Mesenchymal stem cell (in vitro differentiated cells and primary cell): Measurements from ENCODE around the gene PTPRN2.
"Not testable (repeated sequence)": the region's sequence is repeated elsewhere in the genome, so short reads cannot be mapped to it uniquely, and the experiment has no call there.

ENCODE experiments used
- DNase-seq: peaks from one replicate; pipeline ENCODE4 v3.0.0-alpha.2; 2013
- H2AFZ ChIP-seq: one replicate; pipeline ENCODE4 v1.6.1; 2013; ENCODE audit warnings: low read depth, mild to moderate bottlenecking, control low read depth, inconsistent platforms, low read length, moderate library complexity
- H2AK5ac ChIP-seq: 2 replicates; pipeline ENCODE4 v1.6.1; 2013; ENCODE audit warnings: low read length, moderate library complexity, mild to moderate bottlenecking, inconsistent platforms; ENCODE audit not compliant: severe bottlenecking
- H2BK120ac ChIP-seq: one replicate; pipeline ENCODE4 v1.6.1; 2013; ENCODE audit warnings: low read depth, mild to moderate bottlenecking, inconsistent platforms, low read length, moderate library complexity
- H2BK12ac ChIP-seq, 2 experiments: one replicate each; pipeline ENCODE4 v1.6.1; 2013; ENCODE audit warnings: inconsistent platforms in 2 of 2, low read length in 2 of 2, mild to moderate bottlenecking in 2 of 2, moderate library complexity in 2 of 2, control low read depth in 1 of 2
- H2BK15ac ChIP-seq: one replicate; pipeline ENCODE4 v1.6.1; 2013; ENCODE audit warnings: mild to moderate bottlenecking, low read depth, inconsistent platforms; ENCODE audit not compliant: poor library complexity, severe bottlenecking
- H2BK5ac ChIP-seq: 2 replicates; pipeline ENCODE4 v1.6.1; 2013; ENCODE audit warnings: low read depth, mild to moderate bottlenecking, low read length, control low read depth, inconsistent platforms; ENCODE audit not compliant: poor library complexity, severe bottlenecking
- H3K14ac ChIP-seq, 2 experiments: one replicate each; pipeline ENCODE4 v1.6.1; 2013; ENCODE audit warnings: inconsistent platforms in 2 of 2, low read length in 2 of 2, control low read depth in 1 of 2, mild to moderate bottlenecking in 1 of 2, moderate library complexity in 1 of 2
- H3K18ac ChIP-seq, 2 experiments: one replicate each; pipeline ENCODE4 v1.6.1; 2013; ENCODE audit warnings: inconsistent platforms in 2 of 2, low read length in 2 of 2, control low read depth in 1 of 2, low read depth in 1 of 2, mild to moderate bottlenecking in 1 of 2
- H3K23ac ChIP-seq, 2 experiments: one replicate each; pipeline ENCODE4 v1.6.1; 2013; ENCODE audit warnings: inconsistent platforms in 2 of 2, low read length in 2 of 2, mild to moderate bottlenecking in 2 of 2, moderate library complexity in 2 of 2, control low read depth in 1 of 2
- H3K27ac ChIP-seq: 2 replicates; pipeline ENCODE4 v1.5.1; 2013; ENCODE audit warnings: mild to moderate bottlenecking, moderate library complexity, low read length, control low read depth, inconsistent platforms; ENCODE audit not compliant: poor library complexity, severe bottlenecking
- H3K27me3 ChIP-seq, 2 experiments: 2 replicates each; pipeline versions ENCODE4 v1.6.1 to v1.7.0; 2013; ENCODE audit warnings: low read length in 2 of 2, mild to moderate bottlenecking in 2 of 2, moderate library complexity in 2 of 2, control low read depth in 1 of 2, inconsistent platforms in 1 of 2; ENCODE audit not compliant: control insufficient read depth in 1 of 2, insufficient read depth in 1 of 2
- H3K36me3 ChIP-seq, 2 experiments: 2 replicates each; pipeline versions ENCODE4 v1.6.1 to v1.7.0; 2013; ENCODE audit warnings: low read length in 2 of 2, control low read depth in 1 of 2, inconsistent platforms in 1 of 2, low read depth in 1 of 2, mild to moderate bottlenecking in 1 of 2; ENCODE audit not compliant: insufficient read depth in 2 of 2, control insufficient read depth in 1 of 2
- H3K4ac ChIP-seq, 2 experiments: one replicate each; pipeline ENCODE4 v1.6.1; 2013; ENCODE audit warnings: inconsistent platforms in 2 of 2, low read length in 2 of 2, mild to moderate bottlenecking in 2 of 2, moderate library complexity in 2 of 2, control low read depth in 1 of 2, low read depth in 1 of 2
- H3K4me1 ChIP-seq: 2 replicates; pipeline ENCODE4 v1.6.1; 2013; ENCODE audit warnings: low read depth, low read length, control low read depth; ENCODE audit not compliant: control insufficient read depth, insufficient read depth
- H3K4me2 ChIP-seq: 2 replicates; pipeline ENCODE4 v1.6.1; 2013; ENCODE audit warnings: low read length, mild to moderate bottlenecking, inconsistent platforms; ENCODE audit not compliant: poor library complexity, severe bottlenecking
- H3K4me3 ChIP-seq, 2 experiments: 2 replicates each; pipeline versions ENCODE4 v1.5.1 to v1.7.0; 2013; ENCODE audit warnings: low read length in 2 of 2, mild to moderate bottlenecking in 2 of 2, control low read depth in 1 of 2, low read depth in 1 of 2; ENCODE audit not compliant: insufficient read depth in 1 of 2
- H3K79me1 ChIP-seq: replicated peaks from 2 replicates; pipeline ENCODE4 v1.6.1; 2013; ENCODE audit warnings: mild to moderate bottlenecking, control low read depth, low read length, inconsistent platforms; ENCODE audit not compliant: poor library complexity, severe bottlenecking
- H3K9ac ChIP-seq: 2 replicates; pipeline ENCODE4 v1.7.0; 2013; ENCODE audit warnings: mild to moderate bottlenecking, low read length, moderate library complexity
- H3K9me3 ChIP-seq: 2 replicates; pipeline ENCODE4 v1.7.0; 2013; ENCODE audit warnings: mild to moderate bottlenecking, low read length; ENCODE audit not compliant: control insufficient read depth
- H4K8ac ChIP-seq: one replicate; pipeline ENCODE4 v1.6.1; 2013; ENCODE audit warnings: inconsistent platforms, mild to moderate bottlenecking, low read length, moderate library complexity
- H4K91ac ChIP-seq: one replicate; pipeline ENCODE4 v1.6.1; 2013; ENCODE audit warnings: mild to moderate bottlenecking, low read length, inconsistent platforms
- WGBS: methylation state at CpG from one replicate; pipeline ENCODE4 v1.1.7; 2013; ENCODE audit warnings: mixed read lengths; 5-methylcytosine and 5-hydroxymethylcytosine counted together

PTPRN2 gene

DNA sequence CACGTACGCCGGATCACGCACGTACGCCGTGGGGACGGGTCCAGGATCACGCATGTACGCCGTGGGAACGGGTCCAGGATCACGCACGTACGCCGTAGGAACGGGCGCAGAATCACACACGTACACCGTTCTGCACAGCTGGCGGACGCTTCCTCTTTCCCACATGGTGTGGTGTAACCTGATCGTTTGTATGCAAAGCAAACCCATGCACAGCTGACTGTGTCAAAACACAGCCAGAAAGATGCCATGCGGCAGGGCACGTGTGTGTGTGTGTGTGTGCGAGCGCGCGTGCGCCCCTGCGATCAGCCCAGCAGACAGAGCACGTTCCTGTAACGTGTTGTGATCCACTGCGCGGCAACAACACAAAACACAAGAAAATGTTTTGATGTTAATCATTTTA is 677.2 kb downstream of the PTPRN2 start:
- 96% methylated on average over 25 of the region's 35 CpGs for WGBS
- H3K27ac ChIP-seq, result no peak overlapping the region
- no peak overlapping the region for H2BK15ac ChIP-seq
- H4K91ac ChIP-seq, result no peak overlapping the region
- H3K4me1 ChIP-seq, result no peaks in the 10 kb centered on the region
- no peak for DNase-seq
- H3K4me3 ChIP-seq, result no peak overlapping the region
- H2BK120ac ChIP-seq, result no peak overlapping the region
- no peaks in the 10 kb centered on the region for H3K79me1 ChIP-seq
- H3K18ac ChIP-seq, result no peak overlapping the region
- H2BK12ac ChIP-seq, result no peak overlapping the region
- H2AFZ ChIP-seq, result no peak overlapping the region
- no peaks in the 10 kb centered on the region for H3K36me3 ChIP-seq
- no peaks in the 10 kb centered on the region for H3K27me3 ChIP-seq
- H3K9me3 ChIP-seq, result peaks cover 26% of the 10 kb centered on the region
- no peak overlapping the region for H3K4ac ChIP-seq
- no peak overlapping the region for H3K9ac ChIP-seq
- no peak overlapping the region for H3K14ac ChIP-seq
- H3K4me2 ChIP-seq, result no peak overlapping the region
- no peak overlapping the region for H2BK5ac ChIP-seq
- no peak overlapping the region for H3K23ac ChIP-seq
- H2AK5ac ChIP-seq, result no peak overlapping the region
- no peak overlapping the region for H4K8ac ChIP-seq

GRCh38 chr7:157910045-157910444 is 677.6 kb downstream of the PTPRN2 start:
- H3K9ac ChIP-seq, H3K18ac ChIP-seq, H3K4me1 ChIP-seq, H3K14ac ChIP-seq, H2BK12ac ChIP-seq, H4K8ac ChIP-seq, H2BK120ac ChIP-seq, H2AK5ac ChIP-seq, H4K91ac ChIP-seq, H3K79me1 ChIP-seq, H2BK5ac ChIP-seq, H3K4me2 ChIP-seq, H2AFZ ChIP-seq, DNase-seq, H2BK15ac ChIP-seq, H3K27ac ChIP-seq, H3K4ac ChIP-seq, H3K27me3 ChIP-seq, H3K4me3 ChIP-seq, H3K23ac ChIP-seq, H3K36me3 ChIP-seq: not testable (repeated sequence)
- WGBS, result 96% methylated on average over 43 of the region's 43 CpGs
- H3K9me3 ChIP-seq, result peaks cover 25% of the 10 kb centered on the region

- H4K8ac ChIP-seq, result no peak overlapping the region
- H3K14ac ChIP-seq, result no peak overlapping the region
- H2BK5ac ChIP-seq, result no peak overlapping the region
- no peak overlapping the region for H2AK5ac ChIP-seq
- no peak overlapping the region for H3K23ac ChIP-seq
- no peak overlapping the region for H2BK12ac ChIP-seq
- no peak overlapping the region for H2BK120ac ChIP-seq
- H3K18ac ChIP-seq, result no peak overlapping the region
- no peaks in the 10 kb centered on the region for H3K79me1 ChIP-seq
- H4K91ac ChIP-seq, result no peak overlapping the region
- H3K27ac ChIP-seq, result no peak overlapping the region
- DNase-seq, result no peak
- H3K27me3 ChIP-seq, result no peaks in the 10 kb centered on the region
- H2BK15ac ChIP-seq, result no peak overlapping the region
- WGBS, result 90% methylated on average over 8 of the region's 8 CpGs
- H3K4me3 ChIP-seq, result no peak overlapping the region
- H3K4ac ChIP-seq, result no peak overlapping the region
- no peak overlapping the region for H2AFZ ChIP-seq
- peaks cover 18% of the 10 kb centered on the region for H3K9me3 ChIP-seq
- H3K4me2 ChIP-seq, result no peak overlapping the region
- H3K36me3 ChIP-seq, result no peaks in the 10 kb centered on the region
- H3K4me1 ChIP-seq, result no peaks in the 10 kb centered on the region
- no peak overlapping the region for H3K9ac ChIP-seq
These were observed 678.3 kb downstream of the PTPRN2 start for GRCh38 chr7:157909370-157909769.

- Histone ChIP-seq H2BK120ac (no peak overlapping the region), H2BK12ac (no peak overlapping the region), H3K36me3 (no peaks in the 10 kb centered on the region), H3K27ac (no peak overlapping the region), H3K4me2 (no peak overlapping the region), H3K9ac (no peak overlapping the region), H2AFZ (no peak overlapping the region), H3K4ac (no peak overlapping the region), H3K14ac (no peak overlapping the region), H3K23ac (no peak overlapping the region), H2BK15ac (no peak overlapping the region), H3K4me1 (no peaks in the 10 kb centered on the region), H3K27me3 (no peaks in the 10 kb centered on the region), H4K91ac (no peak overlapping the region), H2AK5ac (no peak overlapping the region), H4K8ac (no peak overlapping the region), H3K18ac (no peak overlapping the region), H3K9me3 (peaks cover 12% of the 10 kb centered on the region), H2BK5ac (no peak overlapping the region), H3K79me1 (no peaks in the 10 kb centered on the region), H3K4me3 (no peak overlapping the region)
- 88% methylated on average over 31 of the region's 31 CpGs for WGBS
- no peak for DNase-seq
These were observed 679.4 kb downstream of the PTPRN2 start for GRCh38 chr7:157908006-157908782.
